OCI-LY3 (cell line): ENCODE measurements around the gene DOC2A.

ENCODE experiments used
- H2AFZ ChIP-seq: fragments of 200-600, 300-600 bp; shearing (Covaris generic); 2 replicates; pipeline ENCODE4 v1.6.0; 2014; ENCODE audit warnings: antibody characterized with exemption, low read depth, low read length
- H3K27ac ChIP-seq: fragments of 200-600, 300-600 bp; sonication (generic); 2 replicates; pipeline ENCODE4 v1.5.1; 2014; ENCODE audit warnings: mild to moderate bottlenecking, low read length, moderate library complexity, mixed read lengths
- H3K27me3 ChIP-seq: fragments of 200-600, 300-600 bp; sonication (generic); 2 replicates; pipeline ENCODE4 v1.6.1; 2014; ENCODE audit warnings: low read depth, low read length, mixed read lengths
- H3K36me3 ChIP-seq: fragments of 200-600, 300-600 bp; sonication (generic); replicated peaks from 2 replicates; pipeline ENCODE3; 2014; ENCODE audit warnings: low read depth, low read length, mixed read lengths
- H3K4me1 ChIP-seq: fragments of 300-600, 200-600 bp; sonication (generic); 2 replicates; pipeline ENCODE4 v1.6.1; 2014; ENCODE audit warnings: low read length, mixed read lengths
- H3K4me2 ChIP-seq: fragments of 200-600, 300-600 bp; sonication (generic); 2 replicates; pipeline ENCODE4 v1.6.1; 2014; ENCODE audit warnings: low read length, mixed read lengths
- H3K4me3 ChIP-seq: fragments of 300-600, 200-600 bp; sonication (generic); 2 replicates; pipeline ENCODE4 v1.5.1; 2014; ENCODE audit warnings: antibody characterized with exemption, mild to moderate bottlenecking, low read length, moderate library complexity
- H3K79me2 ChIP-seq: fragments of 300-600, 200-600 bp; shearing (Covaris generic); 2 replicates; pipeline ENCODE4 v1.6.1; 2014; ENCODE audit warnings: mild to moderate bottlenecking, low read length, mixed read lengths
- H3K9ac ChIP-seq: fragments of 300-600, 200-600 bp; shearing (Covaris generic); 2 replicates; pipeline ENCODE4 v1.6.0; 2014; ENCODE audit warnings: mild to moderate bottlenecking, low read length, moderate library complexity
- H3K9me3 ChIP-seq: fragments of 200-600, 300-600 bp; shearing (Covaris generic); 2 replicates; pipeline ENCODE4 v1.6.1; 2014; ENCODE audit warnings: low read length, mixed read lengths; ENCODE audit not compliant: insufficient read depth
- H4K20me1 ChIP-seq: fragments of 200-600, 300-600 bp; sonication (generic); 2 replicates; pipeline ENCODE4 v1.6.1; 2016; ENCODE audit warnings: low read length, mixed read lengths; ENCODE audit not compliant: insufficient read depth
- EZH2phosphoT487 ChIP-seq: fragments of 200-600 bp; shearing (Covaris generic); IDR thresholded peaks from 2 replicates; pipeline ENCODE4 v1.6.1; 2018; ENCODE audit warnings: antibody characterized with exemption, mixed run types, low read depth
- TF ChIP-seq, protein P1 (sequence below): fragments of 200-600, 300-600 bp; sonication (generic); IDR thresholded peaks from 2 replicates; pipeline ENCODE4 v1.5.1; 2014; ENCODE audit warnings: antibody characterized with exemption, low read length, low read depth

The DOC2A gene

DNA sequence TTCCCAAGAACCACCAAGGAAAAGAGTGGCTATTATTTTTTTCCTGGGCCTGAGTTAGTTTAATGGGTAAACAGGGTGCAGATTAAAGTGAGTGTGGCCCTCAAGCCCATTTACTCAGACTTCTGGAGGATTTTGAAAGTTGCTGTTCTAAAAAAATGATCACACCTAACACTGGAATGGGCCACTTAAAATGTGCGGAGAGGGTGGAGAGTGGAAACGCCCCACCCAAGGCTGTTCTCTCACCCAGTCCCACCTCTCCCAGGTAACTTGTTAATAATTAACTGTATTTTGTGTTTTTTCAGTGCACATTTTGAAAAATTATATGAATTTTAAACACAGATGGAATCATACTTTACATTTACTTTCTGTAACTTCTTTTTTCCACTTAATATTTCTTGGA is 20.8 kb downstream of the DOC2A start:
- peaks cover 8% of the 10 kb centered on the region for H3K4me1 ChIP-seq
- H3K9me3 ChIP-seq: no peaks in the 10 kb centered on the region
- H3K4me2 ChIP-seq: no peak overlapping the region
- H4K20me1 ChIP-seq: no peaks in the 10 kb centered on the region
- H3K79me2 ChIP-seq: peaks cover 6% of the 10 kb centered on the region; the same call in 1 of the 2 replicates
- TF ChIP-seq, protein P1, sequence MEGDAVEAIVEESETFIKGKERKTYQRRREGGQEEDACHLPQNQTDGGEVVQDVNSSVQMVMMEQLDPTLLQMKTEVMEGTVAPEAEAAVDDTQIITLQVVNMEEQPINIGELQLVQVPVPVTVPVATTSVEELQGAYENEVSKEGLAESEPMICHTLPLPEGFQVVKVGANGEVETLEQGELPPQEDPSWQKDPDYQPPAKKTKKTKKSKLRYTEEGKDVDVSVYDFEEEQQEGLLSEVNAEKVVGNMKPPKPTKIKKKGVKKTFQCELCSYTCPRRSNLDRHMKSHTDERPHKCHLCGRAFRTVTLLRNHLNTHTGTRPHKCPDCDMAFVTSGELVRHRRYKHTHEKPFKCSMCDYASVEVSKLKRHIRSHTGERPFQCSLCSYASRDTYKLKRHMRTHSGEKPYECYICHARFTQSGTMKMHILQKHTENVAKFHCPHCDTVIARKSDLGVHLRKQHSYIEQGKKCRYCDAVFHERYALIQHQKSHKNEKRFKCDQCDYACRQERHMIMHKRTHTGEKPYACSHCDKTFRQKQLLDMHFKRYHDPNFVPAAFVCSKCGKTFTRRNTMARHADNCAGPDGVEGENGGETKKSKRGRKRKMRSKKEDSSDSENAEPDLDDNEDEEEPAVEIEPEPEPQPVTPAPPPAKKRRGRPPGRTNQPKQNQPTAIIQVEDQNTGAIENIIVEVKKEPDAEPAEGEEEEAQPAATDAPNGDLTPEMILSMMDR: no peak
- no peak for TF ChIP-seq EZH2phosphoT487
- H2AFZ ChIP-seq: no peak overlapping the region
- H3K4me3 ChIP-seq: no peak overlapping the region
- no peak overlapping the region for H3K27ac ChIP-seq
- no peak overlapping the region for H3K9ac ChIP-seq
- no peaks in the 10 kb centered on the region for H3K27me3 ChIP-seq
- peaks cover 36% of the 10 kb centered on the region for H3K36me3 ChIP-seq

DNA sequence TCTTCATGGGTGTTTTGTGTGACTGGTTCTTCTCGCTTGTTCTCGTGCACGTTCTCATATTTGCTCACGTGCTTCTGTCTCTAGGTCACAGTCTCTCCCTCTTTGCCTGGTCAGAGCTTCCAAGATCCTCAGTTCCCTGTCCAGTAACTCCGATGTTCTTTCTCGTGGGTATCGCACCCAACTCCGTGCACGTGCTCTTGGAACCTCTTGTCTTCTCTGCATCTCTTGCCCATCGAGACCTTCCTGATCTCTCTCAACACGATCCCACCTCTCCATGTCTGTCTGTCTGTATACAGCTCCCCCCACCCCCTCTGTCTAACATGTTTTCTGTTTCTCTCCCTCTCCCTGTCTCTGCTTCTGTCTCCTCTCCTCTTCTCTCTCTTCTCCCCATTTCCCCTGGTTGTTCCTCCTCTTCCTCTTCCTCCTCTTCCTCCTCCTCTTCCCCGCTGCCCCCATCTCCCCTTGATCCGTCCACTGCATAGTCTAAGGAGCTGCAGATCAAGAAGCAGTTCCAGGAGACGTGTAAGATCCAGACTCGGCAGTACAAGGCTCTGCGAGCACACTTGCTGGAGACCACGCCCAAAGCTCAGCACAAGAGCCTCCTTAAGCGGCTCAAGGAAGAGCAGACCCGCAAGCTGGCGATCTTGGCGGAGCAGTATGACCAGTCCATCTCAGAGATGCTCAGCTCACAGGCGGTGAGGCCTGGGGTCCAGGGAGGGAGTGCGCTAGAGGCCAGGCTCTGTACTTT is 21.5 kb downstream of the DOC2A start:
- H3K4me3 ChIP-seq: no peak overlapping the region
- no peaks in the 10 kb centered on the region for H3K79me2 ChIP-seq
- no peaks in the 10 kb centered on the region for H4K20me1 ChIP-seq
- H3K27ac ChIP-seq: no peak overlapping the region
- H2AFZ ChIP-seq: no peak overlapping the region
- no peaks in the 10 kb centered on the region for H3K9me3 ChIP-seq
- H3K36me3 ChIP-seq: peaks cover 43% of the 10 kb centered on the region
- peaks cover 2% of the 10 kb centered on the region; the same call in 1 of the 2 replicates for H3K4me1 ChIP-seq
- H3K4me2 ChIP-seq: no peak overlapping the region
- H3K9ac ChIP-seq: no peak overlapping the region
- TF ChIP-seq, protein P1: no peak
- no peak for TF ChIP-seq EZH2phosphoT487
- no peaks in the 10 kb centered on the region for H3K27me3 ChIP-seq

DNA sequence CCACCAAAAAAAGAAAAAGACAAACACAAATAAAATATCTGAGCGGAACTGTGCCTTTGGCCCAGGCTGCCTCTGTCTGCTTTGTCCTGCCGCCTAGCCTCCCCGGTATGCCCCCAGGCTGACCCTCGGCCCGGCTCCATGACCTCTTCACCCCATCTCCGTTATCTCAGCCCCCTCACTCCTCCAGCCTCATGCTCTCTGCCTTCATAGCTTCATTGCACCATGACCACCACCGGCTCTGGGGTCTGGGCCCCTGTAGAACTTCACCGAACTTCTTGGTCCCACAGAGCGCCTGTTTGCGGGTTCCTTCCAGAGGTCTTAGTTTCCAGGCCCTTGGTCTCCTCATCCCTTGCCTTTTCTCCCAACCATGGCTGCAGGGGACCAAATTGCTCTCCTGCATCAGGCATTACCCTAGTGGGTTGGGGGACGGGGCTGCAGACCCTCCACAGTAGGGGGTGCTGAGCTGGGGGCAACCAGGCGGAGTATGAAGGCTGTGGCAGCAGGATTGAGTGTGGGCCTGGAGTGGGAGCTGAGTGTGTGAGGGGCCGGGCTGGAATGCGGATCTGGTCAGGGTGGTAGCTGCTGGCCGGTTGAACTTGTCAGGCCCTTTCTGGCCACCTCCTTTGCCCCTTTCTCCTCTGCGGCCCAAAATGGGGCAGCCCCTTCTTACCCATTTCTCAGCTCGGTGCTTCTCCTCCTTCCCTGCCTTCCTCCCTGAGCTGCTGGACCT is 22.3 kb downstream of the DOC2A start:
- Histone ChIP-seq H4K20me1 (no peaks in the 10 kb centered on the region), H3K27ac (no peak overlapping the region), H3K4me1 (no peaks in the 10 kb centered on the region), H3K36me3 (peaks cover 49% of the 10 kb centered on the region), H3K4me2 (no peak overlapping the region), H3K4me3 (no peak overlapping the region), H3K9me3 (no peaks in the 10 kb centered on the region), H3K27me3 (no peaks in the 10 kb centered on the region), H2AFZ (no peak overlapping the region), H3K9ac (no peak overlapping the region), H3K79me2 (no peaks in the 10 kb centered on the region)
- TF ChIP-seq, protein P1: no peak
- no peak for TF ChIP-seq EZH2phosphoT487

DNA sequence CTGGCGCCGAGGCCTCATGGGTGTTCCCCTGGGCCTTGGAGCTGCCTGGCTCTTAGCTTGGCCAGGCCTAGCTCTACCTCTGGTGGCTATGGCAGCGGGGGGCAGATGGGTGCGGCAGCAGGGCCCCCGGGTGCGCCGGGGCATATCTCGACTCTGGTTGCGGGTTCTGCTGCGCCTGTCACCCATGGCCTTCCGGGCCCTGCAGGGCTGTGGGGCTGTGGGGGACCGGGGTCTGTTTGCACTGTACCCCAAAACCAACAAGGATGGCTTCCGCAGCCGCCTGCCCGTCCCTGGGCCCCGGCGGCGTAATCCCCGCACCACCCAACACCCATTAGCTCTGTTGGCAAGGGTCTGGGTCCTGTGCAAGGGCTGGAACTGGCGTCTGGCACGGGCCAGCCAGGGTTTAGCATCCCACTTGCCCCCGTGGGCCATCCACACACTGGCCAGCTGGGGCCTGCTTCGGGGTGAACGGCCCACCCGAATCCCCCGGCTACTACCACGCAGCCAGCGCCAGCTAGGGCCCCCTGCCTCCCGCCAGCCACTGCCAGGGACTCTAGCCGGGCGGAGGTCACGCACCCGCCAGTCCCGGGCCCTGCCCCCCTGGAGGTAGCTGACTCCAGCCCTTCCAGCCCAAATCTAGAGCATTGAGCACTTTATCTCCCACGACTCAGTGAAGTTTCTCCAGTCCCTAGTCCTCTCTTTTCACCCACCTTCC is 23.3 kb downstream of the DOC2A start:
- Histone ChIP-seq H3K4me2 (no peak overlapping the region), H4K20me1 (no peaks in the 10 kb centered on the region), H2AFZ (no peak overlapping the region), H3K79me2 (no peaks in the 10 kb centered on the region), H3K4me1 (no peaks in the 10 kb centered on the region), H3K9ac (no peak overlapping the region), H3K9me3 (no peaks in the 10 kb centered on the region), H3K27me3 (no peaks in the 10 kb centered on the region), H3K36me3 (peaks cover 45% of the 10 kb centered on the region), H3K27ac (no peak overlapping the region), H3K4me3 (no peak overlapping the region)
- TF ChIP-seq, protein P1: no peak
- TF ChIP-seq EZH2phosphoT487: no peak
